Epidermal melanocyte (primary cell): ENCODE data around the gene NCF4.

Experiments used
- DNase-seq: peaks from one replicate; pipeline ENCODE4 v3.0.0; 2011; ENCODE audit warnings: low spot score; ENCODE audit not compliant: insufficient read length

The NCF4 gene

GRCh38 chr22:36860821-36861659, at the start of gene NCF4:
TSS of gene NCF4 (plus strand) at chr22:36861006. CDS start at chr22:36861172, 166 bp downstream.
- DNase-seq, result no peak

GRCh38 chr22:36811094-36811800, 49.6 kb upstream of the NCF4 start:
- no peak for DNase-seq

GRCh38 chr22:36814801-36815200, 46.0 kb upstream of the NCF4 start:
- DNase-seq, result no peak

GRCh38 chr22:36815558-36816338, 45.1 kb upstream of the NCF4 start:
- no peak for DNase-seq

- DNase-seq, result no peak
Observed at GRCh38 chr22:36816339-36816635, 44.5 kb upstream of the NCF4 start.

GRCh38 chr22:36816636-36817524, 43.9 kb upstream of the NCF4 start, which contains the start of gene PVALB:
TSS of gene PVALB (minus strand) at chr22:36817035. CDS start at chr22:36817005, 30 bp downstream.
- DNase-seq, result peak; percentile 76

- no peak for DNase-seq
Observed at GRCh38 chr22:36817525-36817848, 43.3 kb upstream of the NCF4 start.

GRCh38 chr22:36818010-36818642, 42.7 kb upstream of the NCF4 start:
- DNase-seq, result no peak

GRCh38 chr22:36819112-36819511, 41.7 kb upstream of the NCF4 start:
- no peak for DNase-seq

- DNase-seq, result no peak
Observed at GRCh38 chr22:36822581-36822980, 38.2 kb upstream of the NCF4 start.

- DNase-seq, result no peak
Observed at GRCh38 chr22:36823186-36823839, 37.5 kb upstream of the NCF4 start.

- no peak for DNase-seq
Observed at GRCh38 chr22:36824655-36825054, 36.2 kb upstream of the NCF4 start.

GRCh38 chr22:36826262-36826661, 34.5 kb upstream of the NCF4 start:
- no peak for DNase-seq

GRCh38 chr22:36828815-36829214, 32.0 kb upstream of the NCF4 start:
- DNase-seq, result no peak

- DNase-seq, result no peak
Observed at GRCh38 chr22:36829370-36830002, 31.3 kb upstream of the NCF4 start.

- no peak for DNase-seq
Observed at GRCh38 chr22:36830601-36831000, 30.2 kb upstream of the NCF4 start.

GRCh38 chr22:36831206-36831605, 29.6 kb upstream of the NCF4 start:
- no peak for DNase-seq

- no peak for DNase-seq
Observed at GRCh38 chr22:36831717-36832116, 29.1 kb upstream of the NCF4 start.

GRCh38 chr22:36833073-36833472, 27.7 kb upstream of the NCF4 start:
- no peak for DNase-seq

- no peak for DNase-seq
Observed at GRCh38 chr22:36835903-36836302, 24.9 kb upstream of the NCF4 start.
